ENCODE data around the gene FBXL12.
"Not testable (repeated sequence)": the region's sequence is repeated elsewhere in the genome, so short reads cannot be mapped to it uniquely, and the experiment has no call there.

FBXL12 gene

GRCh38 chr19:9792206-9793070 lies 26.4 kb downstream of the FBXL12 start:
- peak; percentile 72 for DNase-seq (ENCODE audit: low spot score)

- DNase-seq (ENCODE audit: low spot score): peak; percentile 86
Measured at GRCh38 chr19:9791552-9792205, 27.2 kb downstream of the FBXL12 start.

- not testable (repeated sequence) for DNase-seq (ENCODE audit: low spot score)
Measured at GRCh38 chr19:9791073-9791367, 27.9 kb downstream of the FBXL12 start.

GRCh38 chr19:9789579-9789978 lies 29.3 kb downstream of the FBXL12 start:
- not testable (repeated sequence) for DNase-seq (ENCODE audit: low spot score)

GRCh38 chr19:9789066-9789465 lies 29.8 kb downstream of the FBXL12 start:
- no peak for DNase-seq (ENCODE audit: low spot score)

- DNase-seq (ENCODE audit: low spot score): not testable (repeated sequence)
Measured at GRCh38 chr19:9788604-9789003, 30.3 kb downstream of the FBXL12 start.

GRCh38 chr19:9786819-9787218 lies 32.1 kb downstream of the FBXL12 start:
- DNase-seq (ENCODE audit: low spot score): no peak

GRCh38 chr19:9786342-9786741 lies 32.5 kb downstream of the FBXL12 start:
- no peak for DNase-seq (ENCODE audit: low spot score)

GRCh38 chr19:9785367-9786331 lies 33.2 kb downstream of the FBXL12 start:
- DNase-seq (ENCODE audit: low spot score): peak; percentile 91

GRCh38 chr19:9784163-9784496 lies 34.7 kb downstream of the FBXL12 start:
- not testable (repeated sequence) for DNase-seq (ENCODE audit: low spot score)

GRCh38 chr19:9782338-9782737 lies 36.5 kb downstream of the FBXL12 start:
- DNase-seq (ENCODE audit: low spot score): no peak

GRCh38 chr19:9768175-9769112 lies 50.4 kb downstream of the FBXL12 start, which contains the start of gene ZNF846:
TSS of gene ZNF846 (minus strand) at chr19:9768738. CDS start at chr19:9764950, 3,788 bp downstream.
- DNase-seq (ENCODE audit: low spot score): peak; percentile 96
